BE2C (cell line): ENCODE measurements around the gene DMXL1.
"Not testable (repeated sequence)": the region's sequence is repeated elsewhere in the genome, so short reads cannot be mapped to it uniquely, and the experiment has no call there.

Source experiments
- DNase-seq: peaks from one replicate; pipeline ENCODE4 v3.0.0-alpha.2; 2020
- H3K27me3 ChIP-seq: fragments of 250-450 bp; sonication (Bioruptor Pico); 2 replicates; pipeline ENCODE4 v1.5.1; 2020; ENCODE audit warnings: mild to moderate bottlenecking
- H3K36me3 ChIP-seq: fragments of 250-450 bp; sonication (Bioruptor Pico); 2 replicates; pipeline ENCODE4 v1.5.1; 2020; ENCODE audit warnings: mild to moderate bottlenecking
- H3K4me1 ChIP-seq: fragments of 250-450 bp; sonication (Bioruptor Pico); 2 replicates; pipeline ENCODE4 v1.5.1; 2020
- H3K4me3 ChIP-seq: 2 replicates; pipeline ENCODE4 v1.5.1; 2011; ENCODE audit warnings: low read depth, low read length
- H3K9me3 ChIP-seq: fragments of 250-450 bp; sonication (Bioruptor Pico); 2 replicates; pipeline ENCODE4 v1.5.1; 2020
- TF ChIP-seq, protein P1 (sequence below): IDR thresholded peaks from 2 replicates; pipeline ENCODE4 v1.5.1; 2012; ENCODE audit warnings: mild to moderate bottlenecking, low read depth, low read length

DMXL1 gene

DNA sequence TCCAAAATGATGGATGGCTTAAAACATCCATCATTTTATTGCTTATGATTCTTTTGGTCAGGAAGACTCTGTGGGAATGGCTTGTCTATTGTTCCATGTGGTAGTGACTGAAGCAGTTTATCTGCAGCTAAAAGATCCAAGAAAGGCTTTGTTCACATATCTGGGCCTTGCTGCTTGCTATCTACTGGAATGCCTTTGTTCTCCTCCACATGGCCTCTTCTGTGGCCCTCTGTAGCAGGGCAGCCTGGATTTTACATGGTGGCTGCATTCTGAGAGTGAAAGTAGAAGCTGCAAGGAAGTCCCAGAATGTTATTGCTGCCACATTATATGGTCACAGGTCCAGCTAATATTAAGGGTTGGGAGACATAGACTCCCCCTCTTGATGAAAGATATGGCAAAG is 35.1 kb downstream of the DMXL1 start:
- TF ChIP-seq, protein P1, sequence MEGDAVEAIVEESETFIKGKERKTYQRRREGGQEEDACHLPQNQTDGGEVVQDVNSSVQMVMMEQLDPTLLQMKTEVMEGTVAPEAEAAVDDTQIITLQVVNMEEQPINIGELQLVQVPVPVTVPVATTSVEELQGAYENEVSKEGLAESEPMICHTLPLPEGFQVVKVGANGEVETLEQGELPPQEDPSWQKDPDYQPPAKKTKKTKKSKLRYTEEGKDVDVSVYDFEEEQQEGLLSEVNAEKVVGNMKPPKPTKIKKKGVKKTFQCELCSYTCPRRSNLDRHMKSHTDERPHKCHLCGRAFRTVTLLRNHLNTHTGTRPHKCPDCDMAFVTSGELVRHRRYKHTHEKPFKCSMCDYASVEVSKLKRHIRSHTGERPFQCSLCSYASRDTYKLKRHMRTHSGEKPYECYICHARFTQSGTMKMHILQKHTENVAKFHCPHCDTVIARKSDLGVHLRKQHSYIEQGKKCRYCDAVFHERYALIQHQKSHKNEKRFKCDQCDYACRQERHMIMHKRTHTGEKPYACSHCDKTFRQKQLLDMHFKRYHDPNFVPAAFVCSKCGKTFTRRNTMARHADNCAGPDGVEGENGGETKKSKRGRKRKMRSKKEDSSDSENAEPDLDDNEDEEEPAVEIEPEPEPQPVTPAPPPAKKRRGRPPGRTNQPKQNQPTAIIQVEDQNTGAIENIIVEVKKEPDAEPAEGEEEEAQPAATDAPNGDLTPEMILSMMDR: no peak
- Histone ChIP-seq H3K27me3 (no peaks in the 10 kb centered on the region), H3K36me3 (no peaks in the 10 kb centered on the region), H3K4me3 (no peak overlapping the region), H3K4me1 (no peaks in the 10 kb centered on the region), H3K9me3 (no peaks in the 10 kb centered on the region)
- no peak for DNase-seq

DNA sequence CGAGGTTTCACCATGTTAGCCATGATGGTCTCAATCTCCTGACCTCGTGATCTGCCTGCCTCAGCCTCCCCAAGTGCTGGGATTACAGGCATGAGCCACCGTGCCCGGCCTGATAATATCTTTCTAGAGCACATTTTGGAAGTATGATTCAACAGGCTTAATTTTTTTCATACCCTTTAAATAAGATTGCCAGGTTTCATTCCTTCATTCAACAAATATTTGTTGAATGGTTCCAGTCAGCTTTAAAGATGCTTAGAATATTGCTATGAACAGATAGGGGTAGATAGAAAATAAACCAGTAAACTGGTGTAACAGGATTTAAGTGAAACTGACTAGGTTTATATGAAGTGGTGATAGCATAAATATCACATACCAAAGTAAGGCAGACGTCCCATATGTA is 41.3 kb downstream of the DMXL1 start:
- Histone ChIP-seq H3K27me3 (no peaks in the 10 kb centered on the region), H3K36me3 (no peaks in the 10 kb centered on the region; the same call in 1 of the 2 replicates), H3K4me1 (no peaks in the 10 kb centered on the region), H3K9me3 (no peaks in the 10 kb centered on the region), H3K4me3 (no peak overlapping the region)
- TF ChIP-seq, protein P1: no peak
- DNase-seq: no peak

DNA sequence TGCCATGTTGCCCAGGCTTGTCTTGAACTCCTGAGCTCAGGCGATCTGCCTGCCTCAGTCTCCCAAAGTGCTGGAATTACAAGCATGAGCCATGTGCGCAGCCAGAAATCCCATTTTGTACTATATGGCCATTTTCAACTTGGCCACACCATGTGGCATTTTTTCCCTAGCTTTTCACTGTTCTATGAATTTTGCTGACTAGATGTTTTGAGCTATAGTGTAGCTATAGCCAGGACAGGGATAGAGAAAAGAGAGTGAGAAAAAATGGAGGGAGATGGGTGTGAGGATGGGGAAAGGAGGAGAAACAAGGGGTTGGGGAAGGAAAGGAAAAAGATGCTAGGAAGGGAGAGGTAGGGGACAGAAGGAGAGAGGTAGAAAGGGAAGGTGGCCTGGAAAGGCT is 46.4 kb downstream of the DMXL1 start:
- no peaks in the 10 kb centered on the region for H3K9me3 ChIP-seq
- H3K27me3 ChIP-seq: no peaks in the 10 kb centered on the region
- no peaks in the 10 kb centered on the region; the same call in none of the 2 replicates for H3K36me3 ChIP-seq
- no peaks in the 10 kb centered on the region for H3K4me1 ChIP-seq
- H3K4me3 ChIP-seq: no peak overlapping the region
- TF ChIP-seq, protein P1: no peak
- no peak for DNase-seq

DNA sequence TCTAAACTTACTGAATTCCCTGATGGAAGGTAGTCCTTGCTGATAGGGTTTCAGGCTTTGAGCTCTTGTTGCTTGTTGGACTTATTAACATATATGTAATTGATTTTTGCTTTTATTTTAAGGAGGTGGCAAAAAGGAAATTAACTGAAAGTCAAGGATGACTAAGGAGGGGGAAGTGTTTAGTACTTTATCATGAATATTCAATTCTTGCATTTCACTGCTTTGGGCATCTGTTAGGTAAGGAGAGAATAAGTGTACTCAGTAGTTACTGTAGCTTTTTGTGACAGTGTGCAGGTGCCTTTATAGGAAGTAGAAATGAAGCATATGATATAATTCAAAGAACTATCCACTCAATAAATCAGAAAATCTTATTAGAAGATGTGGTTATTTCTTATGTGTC is 47.1 kb downstream of the DMXL1 start:
- DNase-seq: no peak
- Histone ChIP-seq H3K4me3 (no peak overlapping the region), H3K9me3 (no peaks in the 10 kb centered on the region), H3K27me3 (no peaks in the 10 kb centered on the region), H3K4me1 (no peaks in the 10 kb centered on the region), H3K36me3 (no peaks in the 10 kb centered on the region; the same call in none of the 2 replicates)
- TF ChIP-seq, protein P1: no peak

DNA sequence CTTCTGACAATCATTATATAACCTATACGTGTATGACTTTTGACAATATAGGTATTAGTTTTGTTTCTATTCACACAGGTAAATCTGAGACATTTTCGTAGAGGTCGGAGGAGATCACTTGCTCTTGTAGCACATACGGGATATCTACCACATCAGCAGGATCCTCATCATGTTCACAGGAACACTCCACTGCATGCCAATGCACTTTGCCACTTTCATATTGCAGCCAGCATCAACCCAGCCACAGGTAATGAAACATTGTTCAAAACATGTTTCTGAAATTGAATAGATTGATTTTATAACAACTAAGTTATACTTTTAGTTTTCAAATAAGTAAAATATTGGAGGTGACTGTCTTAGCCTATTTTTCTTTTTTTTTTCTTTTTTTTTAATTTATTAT is 50.0 kb downstream of the DMXL1 start:
- no peak for DNase-seq
- Histone ChIP-seq H3K4me1 (no peaks in the 10 kb centered on the region), H3K4me3 (no peak overlapping the region), H3K27me3 (no peaks in the 10 kb centered on the region), H3K9me3 (no peaks in the 10 kb centered on the region), H3K36me3 (no peaks in the 10 kb centered on the region; the same call in none of the 2 replicates)
- TF ChIP-seq, protein P1: no peak

DNA sequence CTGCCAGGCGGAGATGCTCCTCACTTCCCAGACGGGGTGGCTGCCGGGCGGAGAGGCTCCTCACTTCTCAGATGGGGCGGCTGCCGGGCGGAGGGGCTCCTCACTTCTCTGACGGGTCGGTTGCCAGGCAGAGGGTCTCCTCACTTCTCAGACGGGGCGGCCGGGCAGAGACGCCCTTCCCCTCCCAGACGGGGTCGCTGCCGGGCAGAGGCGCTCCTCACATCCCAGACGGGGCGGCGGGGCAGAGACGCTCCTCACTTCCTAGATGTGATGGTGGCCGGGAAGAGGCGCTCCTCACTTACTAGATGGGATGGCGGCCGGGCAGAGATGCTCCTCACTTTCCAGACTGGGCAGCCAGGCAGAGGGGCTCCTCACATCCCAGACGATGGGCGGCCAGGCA is 51.6 kb downstream of the DMXL1 start:
- H3K27me3 ChIP-seq, H3K4me3 ChIP-seq, DNase-seq, H3K36me3 ChIP-seq, H3K4me1 ChIP-seq, H3K9me3 ChIP-seq: not testable (repeated sequence)

DNA sequence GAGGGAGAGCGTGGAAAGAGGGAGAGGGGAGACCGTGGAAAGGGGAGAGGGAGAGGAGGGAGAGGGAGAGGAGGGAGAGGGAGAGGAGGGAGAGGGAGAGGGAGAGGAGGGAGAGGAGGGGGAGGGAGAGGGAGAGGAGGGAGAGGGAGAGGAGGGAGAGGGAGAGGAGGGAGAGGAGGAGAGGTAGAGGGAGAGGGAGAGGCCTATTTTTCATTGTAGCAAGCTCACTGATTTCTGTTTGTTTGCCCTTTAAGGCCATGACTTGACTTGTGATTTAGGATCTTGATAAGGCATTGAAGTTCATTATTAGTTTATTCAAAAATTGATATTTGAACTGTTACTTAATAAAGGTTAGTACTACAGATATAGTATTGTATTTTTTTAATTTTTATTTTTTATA is 52.4 kb downstream of the DMXL1 start:
- H3K9me3 ChIP-seq: no peaks in the 10 kb centered on the region
- H3K27me3 ChIP-seq: no peaks in the 10 kb centered on the region
- no peak overlapping the region for H3K4me3 ChIP-seq
- no peak for DNase-seq
- H3K4me1 ChIP-seq: no peaks in the 10 kb centered on the region
- TF ChIP-seq, protein P1: no peak
- no peaks in the 10 kb centered on the region for H3K36me3 ChIP-seq
